Neural cell (in vitro differentiated cells): ENCODE measurements around the gene SLC47A1.

Experiments used
- CTCF ChIP-seq: fragments of 450-650 bp; IDR thresholded peaks from 2 replicates; pipeline ENCODE4 v1.5.1; 2014; ENCODE audit warnings: antibody characterized with exemption, mild to moderate bottlenecking, moderate library complexity; ENCODE audit not compliant: poor library complexity, severe bottlenecking
- EP300 ChIP-seq: fragments of 450-650 bp; conservative IDR thresholded peaks from 2 replicates; pipeline ENCODE4 v1.6.1; 2014; ENCODE audit warnings: antibody characterized with exemption, mild to moderate bottlenecking, moderate library complexity; ENCODE audit not compliant: poor library complexity, severe bottlenecking
- EZH2 ChIP-seq: fragments of 200-600, 300-800 bp; shearing (Covaris generic), sonication (generic); IDR thresholded peaks from 2 replicates; pipeline ENCODE4 v1.6.1; 2014; ENCODE audit warnings: antibody characterized with exemption, low read length, borderline replicate concordance, mild to moderate bottlenecking; ENCODE audit not compliant: insufficient read depth, poor library complexity, severe bottlenecking
- MXI1 ChIP-seq: fragments of 450-650 bp; conservative IDR thresholded peaks from 2 replicates; pipeline ENCODE4 v1.6.1; 2014; ENCODE audit warnings: antibody characterized with exemption, mild to moderate bottlenecking; ENCODE audit not compliant: poor library complexity, severe bottlenecking
- POLR2AphosphoS5 ChIP-seq: IDR thresholded peaks from 2 replicates; pipeline ENCODE4 v1.6.1; 2012
- RAD21 ChIP-seq: fragments of 450-650 bp; conservative IDR thresholded peaks from 2 replicates; pipeline ENCODE4 v1.6.1; 2014; ENCODE audit warnings: antibody characterized with exemption, mild to moderate bottlenecking, moderate library complexity
- REST ChIP-seq: IDR thresholded peaks from 2 replicates; pipeline ENCODE4 v1.6.1; 2012; ENCODE audit warnings: borderline replicate concordance
- SMC3 ChIP-seq: fragments of 450-650 bp; conservative IDR thresholded peaks from 2 replicates; pipeline ENCODE4 v1.6.1; 2014; ENCODE audit warnings: antibody characterized with exemption, mild to moderate bottlenecking, moderate library complexity; ENCODE audit not compliant: poor library complexity
- TAF1 ChIP-seq: IDR thresholded peaks from 2 replicates; pipeline ENCODE4 v1.6.1; 2012; ENCODE audit warnings: low read depth

- TF ChIP-seq POLR2AphosphoS5: no peak
- no peak for TF ChIP-seq CTCF
- no peak for TF ChIP-seq EZH2
- TF ChIP-seq EP300: no peak
- no peak for TF ChIP-seq RAD21
- TF ChIP-seq REST: no peak
- TF ChIP-seq TAF1: no peak
- no peak for TF ChIP-seq MXI1
- no peak for TF ChIP-seq SMC3
Observed at GRCh38 chr17:19592316-19592715, 58.7 kb downstream of the SLC47A1 start.
